Right forelimb (tissue), 1 donor: ENCODE measurements around the gene CLEC4G.
A peak's percentile ranks its signal among the peaks of the same experiment; 100 is the strongest.

ENCODE experiments used
- DNase-seq: peaks from one replicate; pipeline ENCODE4 v3.0.0-alpha.2; 2018

Gene CLEC4G

DNA sequence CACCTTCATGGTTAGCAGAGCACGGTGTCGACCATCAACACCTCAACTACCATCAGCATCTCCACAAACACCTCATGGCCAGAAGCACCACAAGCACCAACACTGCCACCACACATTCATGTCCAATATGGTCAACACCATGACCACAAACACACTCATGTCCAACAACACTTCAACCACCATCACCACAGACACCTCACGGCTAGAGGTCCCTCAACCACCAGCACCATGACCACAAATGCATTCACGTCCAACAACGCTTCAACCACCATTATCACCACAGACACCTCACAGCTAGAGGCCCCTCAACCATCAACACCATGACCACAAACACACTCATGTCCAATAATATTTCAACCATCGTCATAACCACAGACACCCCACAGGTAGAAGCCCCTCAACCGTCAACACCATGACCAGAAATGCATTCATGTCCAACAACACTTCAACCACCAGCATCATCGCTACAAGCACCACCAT is 41.1 kb downstream of the CLEC4G start:
- no peak for DNase-seq

DNA sequence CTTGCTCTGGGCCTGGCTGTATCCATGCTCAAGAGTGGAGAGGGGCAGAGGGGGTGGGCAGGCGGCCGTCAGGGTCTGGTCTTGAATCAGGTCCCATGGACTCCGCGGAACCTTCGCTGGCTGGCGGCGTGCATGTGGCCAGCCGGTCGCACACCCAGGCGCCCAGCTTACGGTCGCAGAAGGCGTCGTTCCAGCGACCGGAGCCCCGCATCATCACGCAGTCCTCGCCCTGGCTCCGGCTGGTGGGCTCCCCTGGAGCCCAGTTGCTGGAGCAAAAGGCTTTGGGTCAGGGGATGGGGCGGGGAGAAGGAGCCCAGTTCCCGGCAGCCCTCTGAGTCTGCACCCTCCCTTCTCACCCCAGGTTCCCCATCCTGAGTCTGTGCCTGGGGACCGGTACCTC is 42.7 kb downstream of the CLEC4G start:
- no peak for DNase-seq

DNA sequence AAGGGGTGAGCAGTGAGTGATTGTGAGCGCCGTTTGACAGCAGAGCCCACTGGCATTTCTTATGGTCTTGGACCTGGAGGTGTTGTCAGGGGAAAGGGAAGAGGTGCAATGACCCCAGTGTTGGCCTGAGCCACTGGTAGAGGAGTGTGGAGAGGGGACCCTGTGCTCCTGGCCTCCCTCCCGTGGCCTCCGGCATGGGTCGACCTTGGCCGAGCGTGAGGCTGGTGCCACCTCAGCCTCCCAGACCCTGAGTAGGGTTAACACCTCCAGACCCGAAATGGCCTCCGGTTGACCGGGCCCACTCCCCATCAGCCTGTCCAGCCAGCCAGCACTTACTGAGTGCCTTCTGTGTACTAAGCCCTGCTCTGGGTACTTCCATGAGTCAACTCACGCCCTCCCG is 44.7 kb downstream of the CLEC4G start:
- no peak for DNase-seq

DNA sequence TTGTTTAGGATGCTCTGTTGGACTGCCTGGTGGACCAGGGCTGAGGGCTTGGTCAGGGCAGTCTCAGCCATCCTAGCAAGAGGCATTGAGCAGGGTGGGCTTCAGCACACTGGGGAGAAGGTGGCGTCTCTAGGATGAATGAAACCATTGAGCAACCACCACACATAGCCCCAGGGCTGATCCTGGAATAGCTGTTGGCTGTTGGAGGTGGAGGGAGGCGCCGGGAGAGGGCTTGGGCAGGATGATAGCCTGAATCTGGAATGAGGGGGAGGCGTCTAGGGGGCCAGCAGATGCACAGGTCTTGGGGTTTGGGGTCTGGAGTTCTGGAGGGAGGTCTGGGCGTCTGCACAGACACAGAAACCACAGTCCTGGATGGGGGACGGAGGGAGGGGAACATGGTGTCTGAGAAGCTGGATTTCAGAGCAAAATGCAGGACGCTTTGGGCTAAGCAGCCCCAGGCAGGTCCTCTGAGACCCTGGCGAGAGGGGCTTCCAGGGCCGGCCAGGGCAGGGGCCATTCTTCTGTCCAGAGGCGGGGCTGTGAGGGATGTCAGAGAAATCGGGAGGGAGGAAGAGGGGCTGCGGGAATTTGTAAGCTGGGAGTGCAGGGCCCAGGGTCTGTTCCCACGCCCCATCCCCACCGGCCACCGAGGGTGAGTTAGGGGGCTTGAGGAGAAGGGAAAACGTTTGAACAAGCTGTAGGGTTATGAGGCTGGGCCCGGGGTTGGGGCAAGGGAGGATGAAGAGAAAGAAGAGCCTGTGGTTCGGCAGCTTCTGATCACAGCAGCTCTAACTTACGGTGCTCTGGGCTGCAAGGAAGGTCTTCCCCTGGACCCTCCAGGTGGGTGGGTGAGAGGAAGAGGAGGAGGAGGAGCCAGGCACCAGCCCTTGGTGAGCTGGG is 46.1 kb downstream of the CLEC4G start:
- no peak for DNase-seq

DNA sequence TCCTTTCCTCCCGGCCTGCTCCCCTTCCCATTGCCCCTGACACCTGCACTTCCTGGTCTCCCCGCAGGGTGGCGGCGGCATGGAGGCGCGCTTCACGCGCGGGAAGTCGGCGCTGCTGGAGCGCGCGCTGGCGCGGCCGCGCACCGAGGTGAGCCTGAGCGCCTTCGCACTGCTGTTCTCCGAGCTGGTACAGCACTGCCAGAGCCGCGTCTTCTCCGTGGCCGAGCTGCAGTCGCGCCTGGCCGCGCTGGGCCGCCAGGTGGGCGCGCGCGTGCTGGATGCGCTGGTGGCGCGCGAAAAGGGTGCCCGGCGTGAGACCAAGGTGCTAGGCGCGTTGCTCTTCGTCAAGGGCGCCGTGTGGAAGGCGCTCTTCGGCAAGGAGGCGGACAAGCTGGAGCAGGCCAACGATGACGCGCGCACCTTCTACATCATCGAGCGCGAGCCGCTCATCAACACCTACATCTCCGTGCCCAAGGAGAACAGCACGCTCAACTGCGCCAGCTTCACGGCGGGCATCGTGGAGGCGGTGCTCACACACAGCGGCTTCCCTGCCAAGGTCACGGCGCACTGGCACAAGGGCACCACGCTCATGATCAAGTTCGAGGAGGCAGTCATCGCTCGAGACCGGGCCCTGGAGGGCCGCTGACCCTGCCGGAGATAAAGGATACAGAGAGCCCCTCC is 49.6 kb downstream of the CLEC4G start:
- no peak for DNase-seq

DNA sequence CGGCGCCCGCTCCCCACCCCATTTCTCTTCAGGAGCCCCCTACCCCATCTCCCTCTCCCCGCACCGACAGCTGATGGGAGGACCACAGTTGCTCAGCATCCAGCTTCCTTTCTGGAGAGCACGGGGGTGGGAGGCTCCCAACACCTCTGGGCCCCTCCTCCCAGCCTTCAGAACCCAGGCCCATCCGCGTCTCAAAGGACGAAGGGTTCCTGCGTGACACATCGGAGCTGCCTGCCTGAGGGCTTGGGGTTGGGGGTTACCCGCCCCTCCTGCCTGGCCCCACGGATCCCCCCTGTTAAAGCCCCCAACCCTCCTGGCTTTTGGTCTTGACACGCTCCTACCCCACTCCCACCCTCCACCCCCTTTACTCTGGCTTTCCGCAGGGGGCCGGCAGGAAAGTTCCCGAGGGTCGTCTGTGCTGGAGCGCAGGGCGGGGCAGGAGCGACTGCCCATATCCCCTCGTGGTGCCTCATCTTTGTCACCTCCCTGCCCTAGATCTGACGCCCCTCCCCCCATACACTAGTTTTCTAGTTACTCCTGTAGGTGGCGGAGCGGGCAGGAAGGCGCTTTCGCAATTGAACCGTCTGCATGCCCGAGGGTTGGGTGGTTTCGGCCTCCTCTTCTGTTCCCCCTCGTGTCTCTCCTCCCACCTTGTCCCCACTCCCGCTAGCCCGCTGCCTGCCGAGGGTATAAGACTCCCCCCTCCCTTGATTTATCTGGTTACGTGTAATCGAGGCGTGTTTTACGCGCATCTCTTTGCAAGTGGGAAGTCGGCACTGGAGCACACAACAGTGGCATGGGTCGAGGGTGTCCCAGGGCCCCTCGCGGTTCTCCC is 50.4 kb downstream of the CLEC4G start:
- DNase-seq: peak; percentile 71

DNA sequence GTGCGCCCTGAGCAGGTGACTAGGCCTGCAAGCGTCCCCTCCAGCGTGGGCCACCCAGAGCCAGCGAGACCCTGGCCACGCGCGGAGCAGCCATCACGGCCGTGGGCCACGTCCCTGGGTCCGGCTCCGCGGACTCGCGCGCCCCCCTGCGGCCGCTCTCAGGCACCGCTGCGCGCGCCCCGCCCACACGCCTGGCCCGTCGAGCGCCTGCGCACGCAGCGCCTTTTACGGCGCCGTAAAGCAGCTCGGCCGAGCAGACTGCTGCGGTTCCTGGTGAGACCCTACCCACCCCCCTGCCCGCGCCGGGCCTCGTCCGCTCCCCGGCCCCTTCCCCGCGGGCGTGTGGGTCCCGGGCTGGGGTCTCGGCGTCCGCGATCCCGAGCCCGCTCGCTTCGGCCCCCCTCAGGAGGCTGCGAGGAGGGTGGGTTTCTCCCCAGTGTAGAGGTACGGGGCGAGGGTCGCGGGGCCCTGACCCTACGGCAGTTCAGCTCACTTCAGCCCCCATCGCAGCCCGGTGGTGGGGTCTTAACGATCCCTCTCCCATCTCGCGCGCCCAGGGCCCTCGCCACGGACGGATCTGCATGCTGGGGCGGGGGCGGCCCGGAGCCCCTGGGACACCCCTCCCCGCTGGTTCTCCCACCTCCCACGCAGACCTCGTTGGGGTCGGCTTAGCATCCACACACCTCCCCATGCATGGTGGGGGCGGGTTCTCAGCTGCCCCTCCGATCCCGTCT is 51.1 kb downstream of the CLEC4G start, which contains the start of gene TRAPPC5:
Gene TRAPPC5 (plus strand): TSS at position 228 of the 734 bp plus-strand sequence. CDS start 1,421 bp downstream, outside the sequence.
- peak; percentile 90 for DNase-seq

DNA sequence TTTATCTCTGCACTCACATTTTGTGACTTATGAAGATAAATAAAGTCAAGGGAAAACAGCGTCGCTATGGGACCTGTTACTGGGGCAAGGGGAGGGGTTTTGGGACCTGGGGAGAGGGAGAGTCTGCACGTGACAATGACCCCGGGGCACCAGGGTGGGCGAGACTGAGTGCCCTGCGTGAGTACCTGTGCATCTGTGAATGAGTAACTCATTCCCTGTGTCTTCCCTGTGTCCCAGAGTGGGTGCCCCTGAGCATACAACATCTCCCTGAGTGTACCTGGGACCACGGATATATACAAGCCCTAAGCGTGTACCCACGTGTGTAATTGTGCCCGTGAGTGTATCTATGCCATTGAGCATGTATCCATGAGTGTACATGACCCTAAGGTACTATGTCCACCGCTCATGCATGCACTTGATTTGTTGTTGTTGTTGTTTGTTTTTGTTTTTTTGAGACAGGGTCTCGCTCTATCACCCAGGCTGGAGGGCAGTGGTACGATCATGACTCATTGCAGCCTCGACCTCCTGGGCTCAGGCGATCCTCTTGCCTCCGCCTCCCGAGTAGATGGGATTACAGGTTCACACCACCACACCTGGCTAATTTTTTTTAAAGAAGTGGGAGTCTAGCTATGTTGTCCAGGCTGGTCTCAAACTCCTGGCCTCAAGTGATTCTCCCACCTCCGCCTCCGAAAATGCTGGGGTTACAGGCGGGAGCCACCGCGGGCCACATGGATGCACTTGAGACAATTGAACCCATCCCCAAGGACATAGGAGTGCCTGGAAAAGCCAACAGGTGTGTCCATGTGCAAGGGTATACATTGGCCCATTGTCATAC is 51.9 kb downstream of the CLEC4G start:
- no peak for DNase-seq

DNA sequence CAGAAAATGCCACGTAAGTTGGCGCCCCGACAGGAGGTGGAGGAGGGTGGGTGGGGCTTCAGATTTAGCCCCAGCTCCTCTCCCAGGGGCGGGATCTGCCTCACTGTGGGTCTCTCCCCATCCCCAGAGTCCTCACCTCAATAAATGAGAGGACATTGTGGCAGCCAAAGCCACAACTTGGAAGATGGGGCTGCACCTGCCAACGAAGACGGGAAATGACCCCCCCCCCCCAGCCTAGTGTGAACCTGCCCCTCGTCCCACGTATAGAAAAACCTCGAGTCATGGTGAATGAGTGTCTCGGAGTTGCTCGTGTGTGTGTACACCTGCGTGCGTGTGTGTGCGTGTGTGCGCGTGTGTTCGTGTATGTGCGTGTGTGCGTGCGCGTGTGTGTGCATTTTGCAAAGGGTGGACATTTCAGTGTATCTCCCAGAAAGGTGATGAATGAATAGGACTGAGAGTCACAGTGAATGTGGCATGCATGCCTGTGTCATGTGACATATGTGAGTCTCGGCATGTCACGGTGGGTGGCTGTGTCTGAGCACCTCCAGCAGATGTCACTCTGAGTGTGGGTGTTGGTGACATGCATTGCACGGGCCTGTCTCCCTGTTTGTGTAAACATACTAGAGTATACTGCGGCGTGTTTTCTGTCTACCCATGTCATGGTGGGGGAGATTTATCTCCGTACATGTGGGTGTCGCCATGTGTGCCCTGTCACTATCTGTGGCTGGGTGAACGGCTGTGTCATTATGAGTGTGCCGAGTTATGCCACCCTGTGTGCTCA is 52.7 kb downstream of the CLEC4G start:
- no peak for DNase-seq
